HG02588 (cell line): Measurements from ENCODE around the gene HSD11B1L.
"Not testable (repeated sequence)": the region's sequence is repeated elsewhere in the genome, so short reads cannot be mapped to it uniquely, and the experiment has no call there.

Experiments
- ATAC-seq: cut with Tn5 transposase; IDR thresholded peaks from one replicate; pipeline ENCODE4 v1.9.1; 2021; ENCODE audit warnings: mild to moderate bottlenecking, moderate library complexity; ENCODE audit not compliant: unreplicated experiment

Gene HSD11B1L

DNA sequence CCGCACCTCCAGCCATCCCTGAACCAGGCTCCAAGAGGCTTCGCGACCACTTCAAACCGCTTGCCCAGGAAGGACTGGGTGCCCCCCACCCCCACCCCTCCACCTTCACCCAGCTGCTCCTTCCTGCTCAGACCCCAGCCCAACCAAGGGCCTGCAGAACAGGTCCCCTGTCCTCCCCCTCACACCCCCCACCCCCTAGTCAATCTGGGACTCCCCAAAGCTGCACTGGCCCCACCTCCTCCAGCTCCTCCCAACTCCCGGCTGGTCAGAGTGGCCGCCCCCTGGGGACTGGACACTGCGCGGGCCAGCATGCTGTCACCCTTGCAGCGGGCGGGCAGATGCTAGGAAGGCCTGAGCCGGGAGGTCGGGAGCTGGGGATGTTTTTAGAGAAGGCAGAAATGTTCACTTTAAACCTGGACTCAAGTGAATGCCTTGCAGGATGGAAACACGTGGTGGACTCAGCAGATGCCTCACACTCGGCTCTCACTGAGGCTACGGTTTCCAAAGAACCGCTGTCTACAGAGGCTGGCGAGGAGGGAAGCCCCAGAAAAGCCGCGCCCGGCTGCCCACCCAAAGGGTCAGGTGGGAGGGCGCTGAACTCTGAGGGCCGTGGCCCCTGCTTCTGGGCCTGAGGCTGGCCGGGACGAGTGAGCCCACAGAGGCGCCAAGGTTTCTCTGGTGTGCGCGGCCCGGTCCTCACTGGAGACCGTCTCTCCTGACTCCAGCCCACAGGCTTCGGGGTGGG is 17.2 kb downstream of the HSD11B1L start:
- no peak for ATAC-seq

DNA sequence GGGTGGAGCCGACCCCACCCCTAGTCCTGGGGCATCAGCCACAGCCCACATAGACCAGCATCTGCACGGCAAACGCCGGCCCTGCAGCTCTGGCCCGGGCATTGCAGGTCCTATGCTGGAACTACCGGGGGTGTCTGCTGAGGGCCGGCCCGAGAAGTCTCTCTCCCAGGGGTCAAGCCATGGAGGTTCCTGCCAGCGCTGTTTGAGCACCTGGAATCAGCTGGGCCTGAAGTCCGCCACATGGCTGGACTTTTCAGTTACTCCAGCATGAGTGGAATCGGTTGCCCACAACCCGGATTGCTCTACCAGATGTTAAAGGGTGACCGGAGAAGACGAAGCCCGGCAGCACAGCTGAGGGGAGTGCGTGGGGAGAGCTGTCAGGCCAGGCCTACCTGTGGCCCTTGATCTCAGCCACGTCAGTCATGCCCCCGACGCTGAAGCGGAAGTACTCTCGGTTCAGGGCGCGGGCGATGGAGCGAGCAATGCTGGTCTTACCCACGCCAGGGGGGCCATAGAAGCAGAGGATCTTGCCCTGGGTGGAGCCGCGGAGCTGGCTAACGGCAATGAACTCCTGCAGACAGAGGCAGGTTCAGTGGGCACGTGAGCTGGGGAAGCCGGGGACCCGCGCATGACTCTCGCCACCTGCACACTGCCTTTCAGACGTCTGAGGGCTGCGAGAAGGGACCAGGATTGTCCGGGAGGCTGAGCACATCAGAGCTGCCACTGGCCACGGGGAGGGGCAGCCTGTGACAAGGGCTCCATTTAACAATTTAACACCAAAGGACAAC is 18.0 kb downstream of the HSD11B1L start:
- no peak for ATAC-seq

GRCh38 chr19:5700455-5701092 is 19.7 kb downstream of the HSD11B1L start:
- ATAC-seq, result no peak

- ATAC-seq, result not testable (repeated sequence)
These were observed 21.2 kb downstream of the HSD11B1L start for GRCh38 chr19:5702053-5702410.

- ATAC-seq, result no peak
These were observed 23.3 kb downstream of the HSD11B1L start for GRCh38 chr19:5703819-5704818.

- no peak for ATAC-seq
These were observed 24.7 kb downstream of the HSD11B1L start for GRCh38 chr19:5705552-5705951.

DNA sequence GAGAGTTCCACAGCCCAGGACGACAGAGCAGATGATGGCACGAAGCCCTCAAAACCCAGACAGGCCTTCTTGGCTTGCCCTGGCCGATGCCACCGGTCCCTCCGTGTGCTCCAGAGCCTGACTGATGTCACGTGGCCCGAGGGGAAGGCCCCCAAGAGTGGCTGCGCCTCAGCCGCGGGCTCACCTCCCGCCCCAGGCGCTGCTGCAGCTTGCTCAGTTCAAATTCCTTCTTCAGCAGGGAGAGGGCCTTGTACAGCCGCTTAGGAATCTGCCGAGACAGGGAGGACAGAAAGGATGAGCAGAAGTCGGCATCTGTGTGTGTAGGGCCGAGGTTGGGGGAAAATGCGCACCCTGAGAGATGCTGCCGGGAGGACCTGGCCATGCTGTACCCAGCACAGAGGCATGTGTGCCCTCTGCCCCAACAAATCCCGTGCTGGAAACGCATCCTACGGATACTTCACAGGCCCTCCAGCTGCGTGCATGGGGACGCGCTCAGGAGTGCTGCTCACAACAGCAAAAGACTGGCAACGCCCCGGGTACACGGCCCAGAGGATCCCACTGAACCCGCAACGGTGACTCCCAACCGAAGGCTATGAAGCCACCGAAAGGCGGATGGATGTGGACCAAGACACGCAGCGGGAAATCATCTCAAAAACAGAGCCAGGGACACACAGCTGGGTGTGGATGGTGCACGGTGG is 26.2 kb downstream of the HSD11B1L start:
- ATAC-seq, result no peak

GRCh38 chr19:5707576-5708575 is 27.0 kb downstream of the HSD11B1L start:
- ATAC-seq, result no peak

DNA sequence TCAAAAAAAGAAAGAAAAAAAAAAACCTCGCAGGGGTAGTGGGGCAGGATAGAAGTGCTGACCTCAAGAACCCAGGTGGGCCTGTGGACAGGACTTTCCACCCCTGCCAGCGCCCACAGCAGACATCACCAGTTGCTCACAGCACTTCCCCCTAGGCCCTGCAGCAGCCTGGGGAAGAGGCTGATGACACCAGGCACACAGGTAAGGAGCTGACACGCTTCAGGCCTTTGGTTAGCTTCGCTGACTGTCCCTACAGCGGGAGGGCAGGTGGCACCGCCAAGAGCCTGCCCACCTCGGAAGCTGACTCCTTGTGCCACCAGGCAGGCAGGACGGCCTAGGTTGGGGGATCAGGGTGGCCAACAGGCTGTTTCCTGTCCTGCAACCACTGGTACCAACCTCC is 30.2 kb downstream of the HSD11B1L start:
- no peak for ATAC-seq

DNA sequence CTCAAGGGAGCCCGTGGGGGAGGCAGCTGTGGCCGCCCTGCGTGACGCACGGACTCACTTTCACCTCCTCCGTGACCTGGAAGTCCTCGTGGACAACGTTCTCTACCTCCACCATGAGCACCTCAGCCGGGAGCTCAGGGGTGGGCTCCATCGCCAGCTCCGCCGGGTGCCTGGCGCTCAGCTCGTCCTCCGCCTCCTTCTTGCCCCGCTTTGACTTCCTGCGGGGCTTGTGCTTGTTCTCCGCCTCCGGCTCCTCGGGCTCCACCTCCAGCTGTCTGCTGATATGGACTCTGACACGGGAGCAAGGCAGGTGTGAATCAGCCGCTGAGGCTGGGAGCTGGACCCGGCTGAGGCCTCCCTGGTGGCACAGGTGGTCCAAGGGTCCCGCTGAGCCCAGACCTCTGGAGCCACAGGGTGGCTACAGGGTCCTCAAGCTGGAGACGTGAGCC is 30.9 kb downstream of the HSD11B1L start:
- ATAC-seq, result no peak

GRCh38 chr19:5713228-5713627 is 32.4 kb downstream of the HSD11B1L start:
- ATAC-seq, result no peak

GRCh38 chr19:5714816-5715215 is 34.0 kb downstream of the HSD11B1L start:
- no peak for ATAC-seq

- ATAC-seq, result no peak
These were observed 36.5 kb downstream of the HSD11B1L start for GRCh38 chr19:5717215-5717935.

- ATAC-seq, result no peak
These were observed 37.3 kb downstream of the HSD11B1L start for GRCh38 chr19:5718037-5718578.

- no peak for ATAC-seq
These were observed 37.9 kb downstream of the HSD11B1L start for GRCh38 chr19:5718579-5719273.

DNA sequence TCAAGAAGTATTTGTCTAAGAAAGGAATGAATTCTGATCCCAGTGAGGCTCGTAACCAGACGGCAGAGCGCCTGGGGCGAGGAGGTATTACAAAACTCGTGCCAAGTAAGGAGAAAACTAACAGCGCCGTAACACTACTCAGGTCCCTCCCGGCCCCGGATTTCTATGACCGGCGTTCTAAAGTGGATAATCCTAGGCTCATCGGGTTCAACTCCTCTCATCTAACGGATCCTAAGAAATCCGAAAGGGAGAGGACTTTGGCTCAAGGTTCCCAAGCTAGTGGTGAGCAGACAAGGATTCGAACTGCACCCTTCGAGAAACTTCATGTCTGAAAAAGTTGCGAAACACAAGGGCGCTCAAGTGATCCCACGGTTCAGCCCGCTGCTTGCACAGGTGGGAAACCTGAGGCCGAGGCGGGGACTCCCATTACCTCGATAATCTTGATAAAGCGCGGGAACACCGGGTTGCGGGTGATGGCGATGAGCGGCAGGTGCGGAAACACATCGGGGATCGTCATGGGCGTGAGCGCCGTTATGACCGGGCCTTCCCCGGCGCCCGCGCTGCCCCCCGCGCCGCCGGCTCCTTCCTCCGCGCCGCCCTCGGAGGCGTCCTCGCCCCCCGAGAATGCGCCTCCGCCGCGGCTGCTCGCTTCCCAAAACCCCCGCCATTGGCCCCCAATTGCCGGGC is 38.6 kb downstream of the HSD11B1L start:
- no peak for ATAC-seq
